Stimulated activated CD4-positive, alpha-beta T cell treated with anti-CD3 and anti-CD28 coated beads, Interleukin-12 subunit alpha, Interleukin-12 subunit beta, amount 100 ng/mL, for 4 hours (primary cell): ENCODE results near the gene APOBEC4.
"Not testable (repeated sequence)": the region's sequence is repeated elsewhere in the genome, so short reads cannot be mapped to it uniquely, and the experiment has no call there.

Source experiments
- DNase-seq: peaks from one replicate; pipeline ENCODE4 v3.0.0-alpha.2; 2020

Gene APOBEC4, protein sequence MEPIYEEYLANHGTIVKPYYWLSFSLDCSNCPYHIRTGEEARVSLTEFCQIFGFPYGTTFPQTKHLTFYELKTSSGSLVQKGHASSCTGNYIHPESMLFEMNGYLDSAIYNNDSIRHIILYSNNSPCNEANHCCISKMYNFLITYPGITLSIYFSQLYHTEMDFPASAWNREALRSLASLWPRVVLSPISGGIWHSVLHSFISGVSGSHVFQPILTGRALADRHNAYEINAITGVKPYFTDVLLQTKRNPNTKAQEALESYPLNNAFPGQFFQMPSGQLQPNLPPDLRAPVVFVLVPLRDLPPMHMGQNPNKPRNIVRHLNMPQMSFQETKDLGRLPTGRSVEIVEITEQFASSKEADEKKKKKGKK

DNA sequence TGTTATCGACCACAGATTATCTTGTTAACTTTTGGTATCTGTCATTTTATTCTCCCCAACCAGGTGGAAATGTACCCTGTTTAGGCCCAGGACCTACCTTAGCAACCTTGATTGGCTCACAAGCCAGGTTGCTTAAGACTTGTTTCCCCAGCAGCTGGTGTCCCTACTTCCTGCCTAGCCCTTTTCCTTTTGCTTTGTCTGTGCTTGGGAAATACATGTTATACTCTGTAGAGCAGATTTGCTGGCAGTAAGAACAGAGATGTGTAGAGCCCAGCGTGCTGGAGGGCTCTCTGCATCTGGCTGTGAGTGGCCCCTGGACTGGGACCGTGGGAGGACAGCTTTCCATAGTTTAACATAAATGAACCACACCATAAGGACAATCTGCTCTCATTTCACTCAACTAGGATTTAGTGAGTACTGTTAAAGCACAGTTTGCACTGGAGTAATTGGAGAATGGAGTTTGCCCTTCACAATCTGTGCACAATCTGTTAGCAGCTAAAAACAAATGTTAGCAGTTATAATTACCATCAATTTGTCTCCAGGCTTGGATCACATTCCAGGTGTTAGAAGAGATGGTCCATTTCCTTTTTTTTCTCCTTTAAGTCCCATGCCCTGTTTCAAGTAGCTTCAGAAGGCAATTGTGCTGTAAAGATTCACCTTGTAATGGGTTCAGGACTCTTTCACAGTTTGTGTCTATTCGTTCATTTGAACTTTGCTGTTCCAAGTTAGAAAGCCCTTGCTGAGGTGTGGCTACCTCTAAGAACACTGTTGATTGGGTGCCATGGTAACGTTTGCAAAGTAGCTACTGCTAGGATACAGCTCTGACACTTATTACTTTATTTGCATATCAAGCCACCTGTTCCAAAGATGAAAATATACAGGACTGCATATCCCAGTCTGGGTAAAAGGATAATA is at the start of gene APOBEC4:
APOBEC4 (minus strand) TSS at position 770 of the 915 bp plus-strand sequence. CDS start 4,535 bp downstream, outside the sequence.
- no peak for DNase-seq

DNA sequence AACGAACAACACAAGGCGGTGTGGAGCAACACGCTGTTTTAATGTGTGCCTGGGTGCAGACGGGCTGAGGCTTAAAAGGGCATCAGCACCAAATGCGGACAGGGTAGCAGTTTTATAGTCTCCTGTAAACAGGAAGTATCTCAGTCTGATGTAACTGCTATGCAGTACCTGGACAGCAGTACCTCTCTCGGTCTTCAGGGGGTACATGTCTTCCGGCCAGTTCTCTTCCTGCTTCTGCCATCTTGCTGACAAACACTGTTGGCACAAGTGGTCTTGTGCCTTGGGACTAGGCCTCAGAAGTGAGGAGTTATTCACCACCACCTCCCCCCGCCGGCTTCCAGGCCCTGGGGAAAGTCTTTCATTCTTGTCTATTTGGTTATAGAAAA is 49.7 kb upstream of the APOBEC4 start:
- DNase-seq, result no peak

GRCh38 chr1:183702087-183702812 is 49.1 kb upstream of the APOBEC4 start:
- DNase-seq, result no peak

DNA sequence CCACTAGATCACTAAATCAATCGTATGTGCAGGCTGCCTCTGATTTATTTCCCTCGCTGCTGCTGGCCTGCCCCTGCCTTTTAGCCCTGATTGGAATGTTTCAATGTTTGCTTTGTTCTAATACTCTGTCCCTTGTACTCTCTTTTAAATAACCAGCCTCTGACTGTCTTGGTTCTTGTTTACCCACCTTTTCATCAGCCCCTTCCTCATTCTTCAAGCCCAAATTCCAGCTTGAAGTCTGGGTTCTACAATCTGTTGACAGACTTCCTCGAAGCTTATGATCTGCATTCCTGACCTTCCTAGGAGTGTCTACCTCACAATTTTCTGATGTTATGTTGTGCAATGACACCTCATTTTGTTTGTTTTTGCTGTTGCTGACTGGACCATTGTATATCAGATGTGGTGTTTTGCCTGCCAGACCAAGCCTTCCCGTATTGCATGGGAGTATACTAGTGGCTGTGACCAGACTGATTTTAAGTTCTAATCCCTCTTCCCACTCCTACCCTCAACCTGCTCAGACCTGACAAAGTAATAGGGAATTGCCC is 46.6 kb upstream of the APOBEC4 start:
- DNase-seq, result no peak

- DNase-seq, result no peak
Measured at GRCh38 chr1:183697814-183698590, 44.9 kb upstream of the APOBEC4 start.

- no peak for DNase-seq
Measured at GRCh38 chr1:183696981-183697380, 43.9 kb upstream of the APOBEC4 start.

DNA sequence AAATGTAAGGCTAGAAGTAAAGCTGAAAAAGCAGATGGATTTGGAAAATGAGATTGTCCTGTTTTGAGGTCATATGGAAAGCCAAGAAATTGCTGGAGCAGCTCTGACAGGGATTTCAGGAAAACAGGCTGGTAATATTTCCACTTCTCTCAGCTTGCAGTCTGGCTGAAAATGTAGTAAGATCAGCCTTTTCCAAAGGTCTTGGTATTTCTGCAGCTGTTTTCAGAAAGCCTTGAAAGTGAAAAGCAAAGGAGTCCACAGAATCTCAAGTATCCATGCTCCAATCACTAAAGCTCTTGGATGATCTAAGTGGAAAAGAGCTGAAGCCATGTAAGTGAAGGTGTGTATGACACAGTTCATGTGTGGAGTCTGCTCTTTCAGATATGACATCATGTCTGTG is 41.6 kb upstream of the APOBEC4 start:
- no peak for DNase-seq

DNA sequence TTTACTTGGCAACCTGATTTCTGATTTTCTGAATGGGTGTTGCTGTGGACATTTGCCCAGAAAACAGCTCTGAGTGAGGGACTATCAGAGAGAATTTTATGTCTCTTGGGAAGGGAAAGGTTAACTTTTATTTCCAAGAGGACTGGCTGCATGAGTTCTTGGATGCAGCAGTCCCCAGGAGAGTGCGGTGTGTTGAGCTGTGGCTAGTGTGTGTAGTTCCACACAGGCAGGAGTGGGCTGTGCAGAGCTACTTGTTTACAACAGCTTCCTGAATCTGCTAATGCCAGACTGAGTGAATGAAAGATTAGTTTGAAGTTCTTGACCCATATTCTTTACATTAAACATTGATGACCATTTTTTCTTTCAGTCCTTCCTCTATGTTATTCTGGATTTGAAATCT is 41.0 kb upstream of the APOBEC4 start:
- no peak for DNase-seq

GRCh38 chr1:183693521-183693920 is 40.4 kb upstream of the APOBEC4 start:
- DNase-seq, result no peak

- DNase-seq, result no peak
Measured at GRCh38 chr1:183689762-183690204, 36.7 kb upstream of the APOBEC4 start.

- DNase-seq, result no peak
Measured at GRCh38 chr1:183688341-183689060, 35.4 kb upstream of the APOBEC4 start.

DNA sequence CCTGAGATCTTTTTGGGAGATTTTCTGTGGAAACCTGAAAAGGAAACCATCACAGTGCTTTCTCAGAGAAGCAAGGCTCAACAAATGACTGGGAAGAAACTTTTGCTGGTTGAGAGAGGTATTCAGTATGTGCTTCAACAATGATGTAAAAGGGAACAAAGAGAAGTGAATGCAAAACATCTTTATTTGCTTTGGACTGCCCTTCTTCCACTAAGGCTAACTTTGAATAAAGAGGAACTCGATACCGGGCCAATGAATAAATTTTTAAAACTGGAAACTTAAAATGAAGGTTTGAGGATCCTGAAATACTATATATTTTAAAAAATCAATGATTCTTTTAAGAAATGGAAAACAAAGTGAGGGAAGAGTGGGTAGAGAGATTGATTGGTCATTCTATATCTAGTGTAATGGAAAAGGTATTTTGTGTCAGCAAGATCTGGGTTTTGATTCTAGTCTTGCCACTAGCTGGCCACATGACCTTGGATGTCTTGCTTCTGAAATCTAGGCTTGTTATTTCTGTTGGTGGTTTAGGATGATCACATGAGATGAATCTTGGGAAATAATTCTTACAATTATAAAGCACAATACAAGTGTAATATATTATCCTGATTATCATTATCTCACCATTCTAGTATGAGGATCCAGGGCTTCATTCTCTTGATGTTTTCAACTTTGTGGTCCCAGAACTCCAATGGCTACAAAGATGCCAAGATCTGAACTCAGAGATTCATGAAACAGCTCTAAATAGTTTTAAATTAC is 34.6 kb upstream of the APOBEC4 start:
- no peak for DNase-seq

DNA sequence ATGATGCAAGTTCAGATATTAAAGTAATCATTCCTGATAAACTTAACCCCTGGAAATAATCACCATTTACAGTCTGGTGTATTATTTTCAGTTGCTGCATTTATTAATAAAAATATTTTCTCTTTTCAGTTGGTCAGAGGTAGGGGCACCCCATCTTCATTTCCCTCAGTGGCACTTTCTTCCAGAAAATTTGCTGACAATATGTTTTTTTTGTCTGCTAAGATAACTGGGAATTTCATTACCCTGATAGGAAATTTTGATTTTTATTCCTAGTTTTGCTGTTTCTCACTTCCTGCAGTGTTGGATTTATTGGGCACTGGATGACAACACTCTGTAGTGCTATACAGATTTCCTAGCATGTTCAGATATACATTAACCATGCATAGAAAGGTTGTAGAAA is 33.1 kb upstream of the APOBEC4 start:
- no peak for DNase-seq

GRCh38 chr1:183685112-183685713 is 32.1 kb upstream of the APOBEC4 start:
- DNase-seq, result no peak

DNA sequence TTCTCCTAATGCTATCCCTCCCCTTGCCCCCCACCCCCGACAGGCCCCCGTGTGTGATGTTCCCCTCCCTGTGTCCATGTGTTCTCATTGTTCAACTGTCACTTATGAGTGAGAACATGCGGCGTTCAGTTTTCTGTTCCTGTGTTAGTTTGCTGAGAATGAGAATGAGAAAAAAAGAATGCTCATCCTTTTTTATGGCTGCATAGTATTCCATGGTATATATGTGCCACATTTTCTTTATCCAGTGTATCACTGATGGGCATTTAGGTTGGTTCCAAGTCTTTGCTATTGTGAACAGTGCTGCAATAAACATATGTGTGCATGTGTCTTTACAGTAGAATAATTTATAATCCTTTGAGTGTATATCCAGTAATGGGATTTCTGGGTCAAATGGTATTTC is 26.2 kb upstream of the APOBEC4 start:
- not testable (repeated sequence) for DNase-seq

DNA sequence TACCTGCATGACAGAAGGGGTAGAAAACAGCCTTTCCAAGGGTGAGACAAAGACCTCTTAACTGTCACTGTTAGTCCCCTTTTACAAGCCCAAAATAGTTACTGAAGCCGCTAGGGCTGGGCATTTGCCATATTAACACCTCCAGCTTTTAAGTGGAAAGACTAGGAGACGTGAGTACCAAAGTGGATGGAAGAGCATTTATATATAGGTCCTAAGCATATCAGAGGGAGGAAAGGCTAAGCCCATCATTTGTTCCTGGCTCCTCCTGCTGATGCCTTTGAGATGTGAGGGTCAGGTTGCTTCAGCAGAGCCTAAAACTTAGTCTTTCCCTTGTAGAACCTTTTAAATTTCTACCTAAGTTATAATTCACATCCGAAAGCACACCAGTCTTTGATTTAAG is 25.7 kb upstream of the APOBEC4 start:
- no peak for DNase-seq

- DNase-seq, result no peak
Measured at GRCh38 chr1:183676586-183677189, 23.6 kb upstream of the APOBEC4 start.

DNA sequence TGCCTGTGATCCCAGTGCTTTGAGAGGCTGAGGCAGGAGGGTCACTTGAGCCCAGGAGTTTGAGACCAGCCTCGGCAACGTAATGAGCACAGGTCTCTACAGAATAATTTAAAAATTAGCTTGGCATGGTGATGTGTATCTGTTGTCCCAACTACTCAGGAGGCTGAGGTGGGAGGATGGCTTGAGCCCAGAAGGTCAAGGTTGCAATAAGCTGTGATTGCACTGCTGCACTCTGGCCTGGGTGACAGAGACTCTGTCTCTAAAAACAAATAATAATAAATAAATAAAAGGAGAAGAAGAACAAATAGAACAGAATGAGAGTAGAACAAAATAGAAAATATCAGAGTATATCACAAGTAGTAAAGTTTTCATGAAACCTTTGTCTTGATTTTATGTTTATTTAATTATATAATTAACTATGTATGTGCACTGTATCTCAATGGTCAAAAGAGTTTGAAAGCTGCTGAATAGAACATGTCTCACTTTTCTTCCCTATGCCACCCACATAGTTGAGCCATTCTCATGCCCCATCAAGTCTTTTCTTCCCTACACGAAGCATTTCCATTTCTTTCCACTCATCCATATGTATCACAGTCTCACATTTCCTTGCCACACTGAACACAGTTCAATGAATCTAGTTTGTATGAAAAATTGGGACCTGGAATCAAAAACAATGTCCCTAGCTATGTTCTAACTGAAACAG is 22.9 kb upstream of the APOBEC4 start:
- DNase-seq, result no peak

GRCh38 chr1:183675381-183675780 is 22.3 kb upstream of the APOBEC4 start:
- DNase-seq, result no peak
